ENCODE data around the gene PTPRZ1.

GRCh38 chr7:121957626-121958025 is 84.7 kb downstream of the PTPRZ1 start:
- no peak for TF ChIP-seq POLR2A (IDR thresholded peaks at IDR 0.05)
- TF ChIP-seq, protein P1, sequence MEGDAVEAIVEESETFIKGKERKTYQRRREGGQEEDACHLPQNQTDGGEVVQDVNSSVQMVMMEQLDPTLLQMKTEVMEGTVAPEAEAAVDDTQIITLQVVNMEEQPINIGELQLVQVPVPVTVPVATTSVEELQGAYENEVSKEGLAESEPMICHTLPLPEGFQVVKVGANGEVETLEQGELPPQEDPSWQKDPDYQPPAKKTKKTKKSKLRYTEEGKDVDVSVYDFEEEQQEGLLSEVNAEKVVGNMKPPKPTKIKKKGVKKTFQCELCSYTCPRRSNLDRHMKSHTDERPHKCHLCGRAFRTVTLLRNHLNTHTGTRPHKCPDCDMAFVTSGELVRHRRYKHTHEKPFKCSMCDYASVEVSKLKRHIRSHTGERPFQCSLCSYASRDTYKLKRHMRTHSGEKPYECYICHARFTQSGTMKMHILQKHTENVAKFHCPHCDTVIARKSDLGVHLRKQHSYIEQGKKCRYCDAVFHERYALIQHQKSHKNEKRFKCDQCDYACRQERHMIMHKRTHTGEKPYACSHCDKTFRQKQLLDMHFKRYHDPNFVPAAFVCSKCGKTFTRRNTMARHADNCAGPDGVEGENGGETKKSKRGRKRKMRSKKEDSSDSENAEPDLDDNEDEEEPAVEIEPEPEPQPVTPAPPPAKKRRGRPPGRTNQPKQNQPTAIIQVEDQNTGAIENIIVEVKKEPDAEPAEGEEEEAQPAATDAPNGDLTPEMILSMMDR (IDR thresholded peaks at IDR 0.05): no peak
